GM23338 (cell line): ENCODE data around the gene PML. TPM values are rescaled to one million over a fixed set of nuclear protein-coding genes. Genes with fewer than 3 reads are reported as not detected.
"Not testable (repeated sequence)": the region's sequence is repeated elsewhere in the genome, so short reads cannot be mapped to it uniquely, and the experiment has no call there.

Experiments
- ATAC-seq: fragments of 200-7000 bp; cut with Tn5 transposase; 3 replicates; pipeline ENCODE4 v1.9.1; 2020
- DNase-seq: peaks from one replicate; pipeline ENCODE4 v3.0.0-alpha.2; 2015; ENCODE audit warnings: low spot score
- H2AFZ ChIP-seq: fragments of 200-600 bp; sonication (generic); 2 replicates; pipeline ENCODE4 v1.8.0; 2016; ENCODE audit warnings: antibody characterized with exemption, mild to moderate bottlenecking, moderate library complexity
- H3F3A ChIP-seq: fragments of 200-600 bp; sonication (generic); replicated peaks from 2 replicates; pipeline ENCODE4 v1.8.0; 2017; ENCODE audit warnings: antibody characterized with exemption, mixed run types, low read depth
- H3K27ac ChIP-seq: fragments of 200-600 bp; sonication (generic); 2 replicates; pipeline ENCODE4 v1.6.1; 2016; ENCODE audit warnings: low read depth
- H3K27me3 ChIP-seq: fragments of 200-600 bp; sonication (generic); 2 replicates; pipeline ENCODE4 v1.8.0; 2016; ENCODE audit warnings: mild to moderate bottlenecking, mixed run types, moderate library complexity; ENCODE audit not compliant: insufficient read depth
- H3K36me3 ChIP-seq: fragments of 200-600 bp; sonication (generic); 2 replicates; pipeline ENCODE4 v1.8.0; 2016; ENCODE audit warnings: mild to moderate bottlenecking; ENCODE audit not compliant: insufficient read depth
- H3K4me1 ChIP-seq: fragments of 200-600 bp; sonication (generic); 2 replicates; pipeline ENCODE4 v1.8.0; 2016; ENCODE audit warnings: mild to moderate bottlenecking, moderate library complexity; ENCODE audit not compliant: insufficient read depth
- H3K4me2 ChIP-seq: fragments of 200-600 bp; sonication (generic); 2 replicates; pipeline ENCODE4 v1.7.1; 2017; ENCODE audit warnings: mixed run types
- H3K4me3 ChIP-seq: fragments of 200-600 bp; sonication (generic); 2 replicates; pipeline ENCODE4 v1.6.1; 2016; ENCODE audit warnings: mixed run types
- H3K79me2 ChIP-seq: fragments of 200-600 bp; sonication (generic); replicated peaks from 2 replicates; pipeline ENCODE4 v1.8.0; 2017; ENCODE audit warnings: mild to moderate bottlenecking; ENCODE audit not compliant: insufficient read depth
- H3K9me2 ChIP-seq: fragments of 200-600 bp; sonication (generic); 2 replicates; pipeline ENCODE4 v1.8.0; 2017; ENCODE audit not compliant: insufficient read depth
- H4K20me1 ChIP-seq: fragments of 200-600 bp; sonication (generic); replicated peaks from 2 replicates; pipeline ENCODE4 v1.8.0; 2017; ENCODE audit warnings: mild to moderate bottlenecking; ENCODE audit not compliant: insufficient read depth
- H3K27ac Mint-ChIP-seq: 2 replicates; pipeline ENCODE4 v1.8.0; 2020; ENCODE audit warnings: inconsistent platforms, mild to moderate bottlenecking, moderate library complexity, mixed read lengths
- H3K27me3 Mint-ChIP-seq: 3 replicates; pipeline ENCODE4 v1.8.0; 2022; ENCODE audit warnings: low read depth, mild to moderate bottlenecking, moderate library complexity, mixed read lengths, inconsistent platforms; ENCODE audit not compliant: insufficient read depth, poor library complexity
- H3K36me3 Mint-ChIP-seq: 3 replicates; pipeline ENCODE4 v1.8.0; 2021; ENCODE audit warnings: low read depth, mild to moderate bottlenecking, inconsistent platforms, moderate library complexity, mixed read lengths
- H3K4me1 Mint-ChIP-seq: 3 replicates; pipeline ENCODE4 v1.8.0; 2020; ENCODE audit warnings: mild to moderate bottlenecking, inconsistent platforms, mixed read lengths
- H3K4me3 Mint-ChIP-seq: 3 replicates; pipeline ENCODE4 v1.8.0; 2021; ENCODE audit warnings: moderate library complexity, mild to moderate bottlenecking, inconsistent platforms, mixed read lengths
- H3K9me3 Mint-ChIP-seq: 3 replicates; pipeline ENCODE4 v1.8.0; 2020; ENCODE audit warnings: moderate library complexity, mild to moderate bottlenecking, inconsistent platforms, mixed read lengths
- ZNF331 ChIP-seq: fragments of 250-450 bp; sonication (Bioruptor Pico); IDR thresholded peaks from 2 replicates; pipeline ENCODE4 v1.5.0; 2020; ENCODE audit warnings: low read depth, mild to moderate bottlenecking, moderate library complexity
- polyA plus RNA-seq: library from polyadenylated mRNA; unstranded; fragments of >200 nt; fragmentation: Nextera tagmentation; extraction: Ambion mirVana; gene quantifications from 2 replicates; pipeline ENCODE4 v1.2.1, GENCODE V29; 2016
- total RNA-seq: library from RNA; depleted of rRNA; stranded (reverse); fragments of >200 nt; shearing (Covaris generic); gene quantifications from 2 replicates; pipeline ENCODE4 v1.2.3, GENCODE V29; 2014
- TF ChIP-seq, protein P1 (sequence below): fragments of 250-450 bp; sonication (Bioruptor Pico); IDR thresholded peaks from 2 replicates; pipeline ENCODE4 v1.5.0; 2020; ENCODE audit warnings: mild to moderate bottlenecking, moderate library complexity

Gene PML
- total and polyA plus RNA-seq, 2 experiments from 2014 or later, result 19.0 to 73.1 TPM

DNA sequence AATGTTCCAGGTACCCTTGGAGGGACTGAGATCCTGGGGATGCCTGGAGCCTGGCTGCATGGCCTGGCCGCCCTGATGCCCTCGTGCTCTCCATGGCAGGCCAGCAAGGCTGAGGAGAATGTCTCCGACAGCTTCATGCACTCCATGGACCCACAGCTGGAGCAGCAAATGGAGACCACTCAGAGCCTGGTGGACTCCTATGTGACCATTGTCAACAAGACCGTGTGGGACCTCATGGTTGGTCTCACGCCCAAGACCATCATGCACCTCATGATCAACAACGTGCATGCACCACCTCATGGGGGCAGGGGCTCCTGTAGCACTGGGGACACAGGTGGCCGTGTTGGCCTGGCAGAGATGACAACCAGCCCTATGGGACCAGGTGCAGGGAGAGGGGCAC lies 68.2 kb downstream of the PML start (continued):
- TF ChIP-seq, protein P1, sequence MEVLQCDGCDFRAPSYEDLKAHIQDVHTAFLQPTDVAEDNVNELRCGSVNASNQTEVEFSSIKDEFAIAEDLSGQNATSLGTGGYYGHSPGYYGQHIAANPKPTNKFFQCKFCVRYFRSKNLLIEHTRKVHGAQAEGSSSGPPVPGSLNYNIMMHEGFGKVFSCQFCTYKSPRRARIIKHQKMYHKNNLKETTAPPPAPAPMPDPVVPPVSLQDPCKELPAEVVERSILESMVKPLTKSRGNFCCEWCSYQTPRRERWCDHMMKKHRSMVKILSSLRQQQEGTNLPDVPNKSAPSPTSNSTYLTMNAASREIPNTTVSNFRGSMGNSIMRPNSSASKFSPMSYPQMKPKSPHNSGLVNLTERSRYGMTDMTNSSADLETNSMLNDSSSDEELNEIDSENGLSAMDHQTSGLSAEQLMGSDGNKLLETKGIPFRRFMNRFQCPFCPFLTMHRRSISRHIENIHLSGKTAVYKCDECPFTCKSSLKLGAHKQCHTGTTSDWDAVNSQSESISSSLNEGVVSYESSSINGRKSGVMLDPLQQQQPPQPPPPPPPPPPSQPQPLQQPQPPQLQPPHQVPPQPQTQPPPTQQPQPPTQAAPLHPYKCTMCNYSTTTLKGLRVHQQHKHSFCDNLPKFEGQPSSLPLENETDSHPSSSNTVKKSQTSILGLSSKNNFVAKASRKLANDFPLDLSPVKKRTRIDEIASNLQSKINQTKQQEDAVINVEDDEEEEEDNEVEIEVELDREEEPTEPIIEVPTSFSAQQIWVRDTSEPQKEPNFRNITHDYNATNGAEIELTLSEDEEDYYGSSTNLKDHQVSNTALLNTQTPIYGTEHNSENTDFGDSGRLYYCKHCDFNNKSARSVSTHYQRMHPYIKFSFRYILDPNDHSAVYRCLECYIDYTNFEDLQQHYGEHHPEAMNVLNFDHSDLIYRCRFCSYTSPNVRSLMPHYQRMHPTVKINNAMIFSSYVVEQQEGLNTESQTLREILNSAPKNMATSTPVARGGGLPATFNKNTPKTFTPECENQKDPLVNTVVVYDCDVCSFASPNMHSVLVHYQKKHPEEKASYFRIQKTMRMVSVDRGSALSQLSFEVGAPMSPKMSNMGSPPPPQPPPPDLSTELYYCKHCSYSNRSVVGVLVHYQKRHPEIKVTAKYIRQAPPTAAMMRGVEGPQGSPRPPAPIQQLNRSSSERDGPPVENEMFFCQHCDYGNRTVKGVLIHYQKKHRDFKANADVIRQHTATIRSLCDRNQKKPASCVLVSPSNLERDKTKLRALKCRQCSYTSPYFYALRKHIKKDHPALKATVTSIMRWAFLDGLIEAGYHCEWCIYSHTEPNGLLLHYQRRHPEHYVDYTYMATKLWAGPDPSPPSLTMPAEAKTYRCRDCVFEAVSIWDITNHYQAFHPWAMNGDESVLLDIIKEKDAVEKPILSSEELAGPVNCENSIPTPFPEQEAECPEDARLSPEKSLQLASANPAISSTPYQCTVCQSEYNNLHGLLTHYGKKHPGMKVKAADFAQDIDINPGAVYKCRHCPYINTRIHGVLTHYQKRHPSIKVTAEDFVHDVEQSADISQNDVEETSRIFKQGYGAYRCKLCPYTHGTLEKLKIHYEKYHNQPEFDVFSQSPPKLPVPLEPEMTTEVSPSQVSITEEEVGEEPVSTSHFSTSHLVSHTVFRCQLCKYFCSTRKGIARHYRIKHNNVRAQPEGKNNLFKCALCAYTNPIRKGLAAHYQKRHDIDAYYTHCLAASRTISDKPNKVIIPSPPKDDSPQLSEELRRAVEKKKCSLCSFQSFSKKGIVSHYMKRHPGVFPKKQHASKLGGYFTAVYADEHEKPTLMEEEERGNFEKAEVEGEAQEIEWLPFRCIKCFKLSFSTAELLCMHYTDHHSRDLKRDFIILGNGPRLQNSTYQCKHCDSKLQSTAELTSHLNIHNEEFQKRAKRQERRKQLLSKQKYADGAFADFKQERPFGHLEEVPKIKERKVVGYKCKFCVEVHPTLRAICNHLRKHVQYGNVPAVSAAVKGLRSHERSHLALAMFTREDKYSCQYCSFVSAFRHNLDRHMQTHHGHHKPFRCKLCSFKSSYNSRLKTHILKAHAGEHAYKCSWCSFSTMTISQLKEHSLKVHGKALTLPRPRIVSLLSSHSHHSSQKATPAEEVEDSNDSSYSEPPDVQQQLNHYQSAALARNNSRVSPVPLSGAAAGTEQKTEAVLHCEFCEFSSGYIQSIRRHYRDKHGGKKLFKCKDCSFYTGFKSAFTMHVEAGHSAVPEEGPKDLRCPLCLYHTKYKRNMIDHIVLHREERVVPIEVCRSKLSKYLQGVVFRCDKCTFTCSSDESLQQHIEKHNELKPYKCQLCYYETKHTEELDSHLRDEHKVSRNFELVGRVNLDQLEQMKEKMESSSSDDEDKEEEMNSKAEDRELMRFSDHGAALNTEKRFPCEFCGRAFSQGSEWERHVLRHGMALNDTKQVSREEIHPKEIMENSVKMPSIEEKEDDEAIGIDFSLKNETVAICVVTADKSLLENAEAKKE, result no peak
- no peak for TF ChIP-seq ZNF331 (CRISPR knock-in tag)

DNA sequence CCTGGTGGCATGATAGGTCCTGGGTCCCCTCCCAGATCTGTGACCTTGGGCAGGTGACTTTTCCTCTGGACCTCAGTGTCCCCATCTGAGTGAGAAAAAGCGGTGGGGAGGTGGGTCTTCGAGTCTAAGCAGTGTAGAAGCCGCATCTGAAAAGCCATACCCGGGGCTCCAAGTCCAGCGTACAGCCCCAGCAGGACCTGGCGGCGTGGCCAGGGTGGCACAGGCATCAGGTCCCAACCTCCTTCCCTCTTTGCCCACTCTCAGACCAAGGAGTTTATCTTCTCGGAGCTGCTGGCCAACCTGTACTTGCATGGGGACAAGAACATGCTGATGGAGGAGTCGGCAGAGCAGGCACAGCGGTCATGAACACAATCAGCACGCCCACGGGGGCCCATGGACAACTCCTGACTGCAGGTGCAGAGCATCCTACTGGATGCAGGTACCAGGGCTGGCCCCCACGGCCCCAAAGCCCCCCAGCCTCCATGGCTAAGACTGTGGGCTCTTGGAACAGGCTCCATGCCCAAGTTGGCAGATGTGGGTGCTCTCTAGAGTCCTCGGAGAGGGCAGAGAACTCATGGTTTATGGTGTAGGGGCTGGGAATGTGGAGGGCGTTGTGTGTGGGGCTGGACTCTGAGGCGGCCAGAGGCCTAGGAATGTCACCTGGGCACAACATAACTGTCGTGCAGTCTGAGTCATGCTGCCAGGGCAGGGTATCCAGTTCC lies 69.1 kb downstream of the PML start:
- not testable (repeated sequence) for H3K27ac Mint-ChIP-seq, H3K9me2 ChIP-seq, H3K36me3 ChIP-seq, H3K4me3 ChIP-seq, H3F3A ChIP-seq, H3K36me3 Mint-ChIP-seq, H4K20me1 ChIP-seq, ATAC-seq, H3K27ac ChIP-seq, DNase-seq, H3K4me1 Mint-ChIP-seq, H3K4me2 ChIP-seq, H3K27me3 ChIP-seq, H3K9me3 Mint-ChIP-seq, H3K4me3 Mint-ChIP-seq, H2AFZ ChIP-seq, H3K79me2 ChIP-seq, H3K4me1 ChIP-seq
- peaks cover 17% of the 10 kb centered on the region for H3K27me3 Mint-ChIP-seq

DNA sequence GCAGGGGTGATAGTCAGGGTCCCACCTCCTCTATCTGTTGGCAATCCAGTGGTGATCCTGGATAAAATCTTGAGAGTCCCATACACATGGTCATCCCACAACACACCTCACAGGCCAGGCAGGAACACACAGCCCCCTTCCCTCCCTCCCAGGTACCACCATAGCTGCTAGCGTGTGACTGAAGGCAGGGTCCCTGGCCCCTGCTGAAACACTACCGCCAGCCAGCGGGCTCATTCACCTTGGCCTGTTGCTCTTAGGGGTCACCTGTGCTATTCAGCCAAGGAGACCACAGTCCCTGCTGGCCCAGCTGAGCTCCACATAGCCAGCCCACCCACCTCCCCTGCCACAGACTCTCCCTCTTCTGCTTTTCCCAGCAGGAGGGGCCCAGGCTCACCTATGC lies 69.7 kb downstream of the PML start:
- not testable (repeated sequence) for H3K27ac ChIP-seq, H3K36me3 Mint-ChIP-seq, ATAC-seq, H3K9me2 ChIP-seq, DNase-seq, H2AFZ ChIP-seq, H3K4me3 ChIP-seq, H3K4me1 ChIP-seq, H3F3A ChIP-seq, H3K36me3 ChIP-seq, H3K9me3 Mint-ChIP-seq, H3K4me3 Mint-ChIP-seq, H3K4me1 Mint-ChIP-seq, H3K27ac Mint-ChIP-seq, H4K20me1 ChIP-seq, H3K27me3 ChIP-seq, H3K79me2 ChIP-seq, H3K4me2 ChIP-seq
- H3K27me3 Mint-ChIP-seq, result peaks cover 17% of the 10 kb centered on the region

DNA sequence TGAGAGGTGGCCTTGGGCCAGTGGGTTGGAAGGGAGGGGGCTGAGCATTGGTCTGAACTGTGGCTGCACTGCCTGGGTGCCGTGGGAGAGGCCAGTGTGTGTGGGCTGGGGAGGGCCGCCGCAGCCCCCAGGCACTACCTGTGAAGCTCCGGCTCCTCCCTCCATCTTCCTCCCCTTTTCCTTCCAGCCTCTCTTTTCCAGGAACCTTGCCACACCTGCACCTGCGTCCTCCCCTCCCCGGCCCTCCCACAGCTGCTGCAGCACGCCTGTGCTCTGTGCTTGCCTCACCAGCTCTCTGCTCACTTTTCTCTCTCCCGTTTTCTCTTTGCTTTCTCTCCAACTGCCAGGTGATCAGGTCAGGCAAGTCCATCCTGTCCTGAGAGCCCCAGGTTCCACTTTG lies 70.3 kb downstream of the PML start:
- H4K20me1 ChIP-seq, H3K4me1 Mint-ChIP-seq, H3F3A ChIP-seq, H3K4me1 ChIP-seq, H3K79me2 ChIP-seq, H3K36me3 Mint-ChIP-seq, H3K9me3 Mint-ChIP-seq, H3K4me2 ChIP-seq, H3K9me2 ChIP-seq, DNase-seq, H3K27ac Mint-ChIP-seq, H3K4me3 ChIP-seq, H3K36me3 ChIP-seq, H3K27ac ChIP-seq, H3K4me3 Mint-ChIP-seq, H3K27me3 ChIP-seq, H2AFZ ChIP-seq: not testable (repeated sequence)
- ATAC-seq, result peak; percentile 30; the same call in 2 of the 3 replicates
- H3K27me3 Mint-ChIP-seq, result peaks cover 13% of the 10 kb centered on the region
